ENCODE results near the gene MAGI2. TPM values are rescaled to one million over a fixed set of nuclear protein-coding genes. Genes with fewer than 3 reads are reported as not detected.

Gene MAGI2
- total RNA-seq, 2 experiments from 2014 or later: 0.14 to 0.19 TPM

DNA sequence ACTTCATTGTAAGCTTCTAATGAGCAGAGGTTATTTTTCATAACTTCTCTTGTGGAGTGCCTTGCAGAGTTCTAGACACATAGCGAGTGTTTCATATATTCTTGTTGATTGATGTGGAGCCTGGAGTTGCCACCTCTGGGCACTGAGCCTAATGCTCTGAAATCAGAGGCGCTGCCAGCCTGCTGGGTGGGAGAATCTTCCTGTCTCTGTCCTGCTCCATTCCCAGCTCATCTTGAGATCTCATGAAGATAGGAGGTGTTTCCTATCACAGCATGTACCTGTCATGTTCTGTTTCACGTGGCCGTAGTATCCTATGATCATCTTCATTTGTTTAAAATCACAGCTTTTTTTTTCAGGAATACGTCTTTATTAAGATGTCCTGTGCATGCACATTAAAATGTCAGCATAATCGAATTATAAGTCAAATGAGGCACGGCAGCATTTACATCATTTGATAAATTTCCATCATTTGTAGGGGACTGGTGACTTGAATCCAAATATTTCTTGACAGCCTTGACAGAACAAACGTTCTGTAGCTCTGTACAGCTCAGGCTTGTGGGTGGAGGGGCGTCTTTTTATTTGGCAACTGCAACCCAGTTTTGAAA lies 1261.9 kb downstream of the MAGI2 start:
- Mint-ChIP-seq H3K4me1 (no peaks in the 10 kb centered on the region), H3K36me3 (no peaks in the 10 kb centered on the region), H3K27ac (no peak overlapping the region), H3K4me3 (no peak overlapping the region), H3K9me3 (no peaks in the 10 kb centered on the region), H3K27me3 (no peaks in the 10 kb centered on the region)
- DNase-seq: no peak
- ATAC-seq (ENCODE audit: low read depth): no peak
- POLR2A ChIA-PET: no interaction called here

DNA sequence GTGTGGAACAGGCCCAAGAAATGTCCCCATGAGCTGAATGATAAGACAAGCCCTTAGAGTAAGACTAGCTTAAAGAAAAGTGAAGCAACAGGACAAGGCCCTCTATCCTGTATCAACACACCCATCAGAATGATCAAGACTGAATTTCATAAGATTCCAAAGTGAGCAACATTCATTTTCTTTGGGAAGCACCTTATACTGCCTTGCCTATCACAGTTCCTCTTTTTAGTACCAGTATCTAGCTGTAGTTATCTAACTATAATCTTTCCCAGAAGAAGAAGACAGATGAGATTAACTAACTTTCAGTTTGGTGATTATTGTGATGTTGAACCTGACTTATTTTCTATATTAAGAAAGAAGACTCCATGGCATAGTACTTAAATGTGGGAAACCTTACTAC lies 1263.7 kb downstream of the MAGI2 start:
- POLR2A ChIA-PET: no interaction called here
- H3K27me3 Mint-ChIP-seq: no peaks in the 10 kb centered on the region
- no peaks in the 10 kb centered on the region for H3K36me3 Mint-ChIP-seq
- no peaks in the 10 kb centered on the region for H3K9me3 Mint-ChIP-seq
- no peak overlapping the region for H3K4me3 Mint-ChIP-seq
- no peak for ATAC-seq (ENCODE audit: low read depth)
- no peak overlapping the region for H3K27ac Mint-ChIP-seq
- H3K4me1 Mint-ChIP-seq: no peaks in the 10 kb centered on the region
- no peak for DNase-seq

DNA sequence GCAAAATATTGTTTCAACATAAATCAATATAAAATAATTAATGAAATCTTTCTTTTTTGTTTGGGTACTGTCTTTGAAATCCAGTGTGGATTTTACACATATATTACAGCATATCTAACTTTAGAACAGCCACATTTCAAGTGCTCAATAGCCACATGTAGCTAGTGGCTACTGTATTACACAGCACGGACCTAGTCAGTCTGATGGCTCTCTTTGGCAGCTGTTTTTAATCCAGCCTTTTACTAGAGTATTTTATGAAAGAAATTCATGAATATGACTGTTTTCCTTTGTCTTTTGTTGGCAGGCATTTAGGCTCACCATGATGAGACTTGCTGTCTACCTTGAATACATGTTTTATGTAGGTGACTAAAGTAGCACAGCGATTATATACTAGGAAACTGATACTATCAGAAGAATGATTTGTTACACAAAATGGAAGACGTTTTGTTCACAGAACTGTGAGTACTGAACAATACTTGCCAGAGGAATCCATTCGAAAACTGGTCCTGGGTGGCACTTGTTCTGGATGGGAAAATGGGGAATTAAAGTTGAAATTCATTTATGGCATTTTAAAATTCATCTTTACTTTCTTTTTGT lies 1268.2 kb downstream of the MAGI2 start:
- Mint-ChIP-seq H3K27ac (no peak overlapping the region), H3K9me3 (no peaks in the 10 kb centered on the region), H3K4me1 (no peaks in the 10 kb centered on the region), H3K4me3 (no peak overlapping the region), H3K36me3 (no peaks in the 10 kb centered on the region), H3K27me3 (no peaks in the 10 kb centered on the region)
- DNase-seq (no peak), ATAC-seq (ENCODE audit: low read depth) (no peak)
- POLR2A ChIA-PET: no interaction called here

DNA sequence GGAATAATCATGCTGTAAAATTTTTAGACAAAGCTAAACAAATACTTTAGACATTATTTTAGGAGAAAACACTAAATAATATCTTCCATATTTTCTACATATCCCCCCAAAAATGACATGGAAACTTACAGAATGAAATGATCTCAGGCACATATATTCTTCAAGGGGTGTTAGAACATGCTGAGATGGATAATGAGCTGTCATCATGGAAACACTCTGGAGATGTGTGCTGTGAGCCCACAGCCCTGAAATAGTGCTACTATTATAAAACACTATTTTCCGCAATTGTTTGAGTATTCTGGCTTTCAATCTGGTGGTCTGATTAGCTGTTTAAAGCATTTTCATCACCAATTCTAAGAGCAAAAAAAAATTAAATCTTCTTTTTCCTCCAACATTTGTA lies 1269.2 kb downstream of the MAGI2 start:
- Mint-ChIP-seq H3K36me3 (no peaks in the 10 kb centered on the region), H3K9me3 (no peaks in the 10 kb centered on the region), H3K27me3 (no peaks in the 10 kb centered on the region), H3K4me1 (no peaks in the 10 kb centered on the region), H3K4me3 (no peak overlapping the region), H3K27ac (no peak overlapping the region)
- DNase-seq (no peak), ATAC-seq (ENCODE audit: low read depth) (no peak)
- POLR2A ChIA-PET: no interaction called here

DNA sequence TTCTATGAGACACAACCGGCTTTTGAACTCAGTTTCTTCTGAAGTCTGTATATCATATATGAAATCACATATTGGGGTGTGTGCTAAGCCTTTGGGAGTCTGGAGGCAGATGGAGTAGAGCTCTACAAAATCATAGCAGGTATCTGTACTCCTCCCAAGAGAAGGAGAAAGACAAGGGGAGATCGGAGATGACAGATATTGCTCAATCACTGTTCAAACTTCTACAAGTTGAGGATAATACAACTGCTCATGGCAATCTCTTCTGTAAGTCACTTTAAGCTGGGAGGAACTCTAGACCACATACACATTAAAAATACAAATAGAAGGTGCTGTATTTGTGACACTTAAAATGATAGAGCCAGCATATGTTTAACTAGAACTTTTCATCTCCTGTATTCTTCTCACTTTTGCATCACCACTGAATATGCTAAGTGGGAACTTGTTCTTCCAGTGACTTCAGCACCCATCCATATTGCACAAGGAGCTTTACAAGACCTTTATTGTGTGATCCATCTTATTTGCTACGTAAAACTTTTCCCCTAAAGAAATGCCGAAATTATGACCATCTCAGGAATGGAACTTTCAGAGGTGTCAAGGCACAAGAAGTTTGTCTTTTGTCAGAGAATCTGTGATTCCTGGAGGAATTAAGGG lies 1273.5 kb downstream of the MAGI2 start:
- H3K36me3 Mint-ChIP-seq: no peaks in the 10 kb centered on the region
- POLR2A ChIA-PET: no interaction called here
- no peaks in the 10 kb centered on the region for H3K27me3 Mint-ChIP-seq
- H3K9me3 Mint-ChIP-seq: no peaks in the 10 kb centered on the region
- no peak for ATAC-seq (ENCODE audit: low read depth)
- no peak overlapping the region for H3K4me3 Mint-ChIP-seq
- H3K4me1 Mint-ChIP-seq: no peaks in the 10 kb centered on the region
- no peak overlapping the region for H3K27ac Mint-ChIP-seq
- DNase-seq: no peak

DNA sequence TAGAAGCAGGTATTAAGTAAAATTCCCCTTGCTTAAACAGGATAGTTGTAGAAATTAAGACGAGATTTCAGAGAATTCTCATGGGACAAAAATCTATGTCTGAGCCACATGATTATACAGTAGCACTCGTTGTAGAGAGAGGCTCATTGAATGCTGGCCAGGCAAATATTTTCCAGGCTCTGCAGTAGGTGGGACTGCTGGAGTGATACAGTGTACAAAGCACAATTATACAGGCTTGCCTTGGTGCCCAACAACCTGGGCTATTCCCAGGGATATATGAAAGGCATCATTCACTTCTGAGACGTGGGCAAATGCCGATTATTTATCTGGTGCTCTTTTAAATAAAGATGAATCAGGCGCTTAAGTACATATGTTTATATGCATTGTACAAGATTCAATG lies 1274.3 kb downstream of the MAGI2 start:
- no peak for ATAC-seq (ENCODE audit: low read depth)
- POLR2A ChIA-PET: no interaction called here
- Mint-ChIP-seq H3K4me1 (no peaks in the 10 kb centered on the region), H3K27me3 (no peaks in the 10 kb centered on the region), H3K36me3 (no peaks in the 10 kb centered on the region), H3K9me3 (no peaks in the 10 kb centered on the region), H3K4me3 (no peak overlapping the region), H3K27ac (no peak overlapping the region)
- DNase-seq: no peak

DNA sequence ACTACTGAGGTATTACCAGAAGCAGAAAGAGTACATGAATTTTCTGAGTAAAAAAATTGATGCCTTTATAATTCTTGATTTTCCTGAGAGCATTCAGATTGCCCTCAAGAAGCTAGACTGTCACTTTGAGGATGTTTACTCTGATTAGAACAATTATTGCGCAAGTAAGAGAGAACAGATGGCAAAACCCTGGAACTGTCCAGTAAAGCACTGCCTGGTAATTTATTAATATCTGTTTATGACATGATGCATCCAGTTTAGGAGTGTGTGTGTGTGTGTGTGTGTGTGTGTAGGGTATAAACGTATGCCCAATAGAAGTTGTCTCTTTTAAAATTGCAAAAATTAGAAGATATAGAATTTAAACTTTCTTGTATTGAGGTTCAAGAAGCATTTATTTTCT lies 1275.1 kb downstream of the MAGI2 start:
- Mint-ChIP-seq H3K27ac (no peak overlapping the region), H3K27me3 (no peaks in the 10 kb centered on the region), H3K4me3 (no peak overlapping the region), H3K9me3 (no peaks in the 10 kb centered on the region), H3K36me3 (no peaks in the 10 kb centered on the region), H3K4me1 (no peaks in the 10 kb centered on the region)
- no peak for DNase-seq
- ATAC-seq (ENCODE audit: low read depth): no peak
- POLR2A ChIA-PET: no interaction called here

DNA sequence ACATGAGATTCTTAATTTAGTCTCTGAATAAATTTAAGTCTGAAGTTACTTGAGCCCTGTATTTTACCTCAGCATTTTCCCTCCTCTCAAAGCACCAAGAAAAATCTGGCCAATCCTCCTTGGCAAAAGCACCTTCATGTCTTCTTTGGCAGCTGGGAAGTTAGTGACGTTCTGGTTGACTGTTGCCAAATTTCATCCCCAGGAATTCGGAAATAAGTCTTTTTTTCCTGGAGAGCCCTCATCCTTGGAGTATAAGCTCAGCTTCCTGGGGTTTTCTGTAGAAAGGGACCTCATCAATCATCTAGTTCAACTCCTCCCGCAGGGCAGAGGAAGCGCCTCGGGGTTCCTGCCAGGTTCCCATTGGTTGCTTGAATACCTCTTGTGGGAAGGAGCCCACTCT lies 1277.3 kb downstream of the MAGI2 start:
- no peak for ATAC-seq (ENCODE audit: low read depth)
- H3K4me1 Mint-ChIP-seq: no peaks in the 10 kb centered on the region
- no peak overlapping the region for H3K27ac Mint-ChIP-seq
- DNase-seq: no peak
- no peaks in the 10 kb centered on the region for H3K36me3 Mint-ChIP-seq
- no peak overlapping the region for H3K4me3 Mint-ChIP-seq
- POLR2A ChIA-PET: no interaction called here
- no peaks in the 10 kb centered on the region for H3K27me3 Mint-ChIP-seq
- no peaks in the 10 kb centered on the region for H3K9me3 Mint-ChIP-seq

DNA sequence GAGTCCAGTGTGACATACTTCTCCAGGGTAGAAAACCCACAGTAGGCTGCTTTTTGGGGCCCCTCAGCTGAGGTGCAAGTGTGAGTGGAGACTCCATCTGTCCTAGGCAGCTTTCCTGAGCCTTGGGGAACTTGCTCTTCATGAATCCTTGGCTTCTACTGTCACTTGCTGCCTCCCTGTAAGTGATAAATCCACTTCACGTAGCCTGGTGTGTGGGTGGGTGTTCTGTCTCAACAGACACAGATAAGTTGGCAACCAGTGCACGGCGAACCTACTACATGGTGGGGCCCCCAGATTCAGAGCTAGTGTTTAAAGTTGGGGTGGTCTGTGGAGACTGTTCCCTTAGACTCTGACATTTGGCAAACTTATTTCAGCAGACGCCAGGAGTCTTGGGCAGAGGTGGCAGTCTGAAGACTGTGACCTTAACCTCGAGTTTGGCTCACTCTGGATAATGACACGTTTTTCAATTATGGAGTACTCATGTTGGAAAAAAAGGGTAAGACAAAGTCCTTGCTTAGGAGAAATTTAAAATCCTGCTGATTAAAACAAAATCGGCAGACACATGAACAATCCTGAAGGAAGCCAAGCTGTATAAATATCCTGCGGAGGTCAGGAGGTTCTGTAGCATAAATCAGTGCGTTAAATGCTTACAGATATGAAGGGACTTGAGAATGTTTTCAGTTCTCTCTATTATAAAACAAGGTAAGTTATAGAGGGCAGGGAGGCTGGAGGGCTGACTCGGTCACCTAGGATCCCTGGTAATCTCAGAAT lies 1278.0 kb downstream of the MAGI2 start:
- DNase-seq: no peak
- Mint-ChIP-seq H3K36me3 (no peaks in the 10 kb centered on the region), H3K9me3 (no peaks in the 10 kb centered on the region), H3K4me3 (no peak overlapping the region), H3K4me1 (no peaks in the 10 kb centered on the region), H3K27me3 (no peaks in the 10 kb centered on the region), H3K27ac (no peak overlapping the region)
- no peak for ATAC-seq (ENCODE audit: low read depth)
- POLR2A ChIA-PET: no interaction called here

DNA sequence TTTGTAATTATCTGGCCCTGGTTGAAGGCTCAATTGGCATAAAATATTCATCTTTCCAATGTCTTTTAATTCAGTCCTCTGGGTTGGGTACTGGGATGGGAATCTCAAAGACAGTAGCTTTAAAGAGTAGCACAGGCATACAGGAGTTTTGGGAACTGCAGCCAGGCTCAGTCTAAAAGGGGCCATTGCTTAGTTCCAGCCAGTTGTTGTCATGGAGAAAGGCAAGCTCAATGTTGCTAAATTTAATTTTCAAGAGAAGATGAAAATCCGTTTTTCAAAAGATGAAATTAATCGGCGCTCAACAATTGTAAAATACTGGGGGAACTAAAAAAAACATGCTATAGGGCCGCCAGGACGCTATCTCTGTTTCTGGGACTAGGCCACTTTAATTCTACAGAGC lies 1279.8 kb downstream of the MAGI2 start:
- Mint-ChIP-seq H3K36me3 (no peaks in the 10 kb centered on the region), H3K9me3 (no peaks in the 10 kb centered on the region), H3K27me3 (no peaks in the 10 kb centered on the region), H3K27ac (no peak overlapping the region), H3K4me1 (no peaks in the 10 kb centered on the region), H3K4me3 (no peak overlapping the region)
- ATAC-seq (ENCODE audit: low read depth): no peak
- POLR2A ChIA-PET: no interaction called here
- DNase-seq: no peak

DNA sequence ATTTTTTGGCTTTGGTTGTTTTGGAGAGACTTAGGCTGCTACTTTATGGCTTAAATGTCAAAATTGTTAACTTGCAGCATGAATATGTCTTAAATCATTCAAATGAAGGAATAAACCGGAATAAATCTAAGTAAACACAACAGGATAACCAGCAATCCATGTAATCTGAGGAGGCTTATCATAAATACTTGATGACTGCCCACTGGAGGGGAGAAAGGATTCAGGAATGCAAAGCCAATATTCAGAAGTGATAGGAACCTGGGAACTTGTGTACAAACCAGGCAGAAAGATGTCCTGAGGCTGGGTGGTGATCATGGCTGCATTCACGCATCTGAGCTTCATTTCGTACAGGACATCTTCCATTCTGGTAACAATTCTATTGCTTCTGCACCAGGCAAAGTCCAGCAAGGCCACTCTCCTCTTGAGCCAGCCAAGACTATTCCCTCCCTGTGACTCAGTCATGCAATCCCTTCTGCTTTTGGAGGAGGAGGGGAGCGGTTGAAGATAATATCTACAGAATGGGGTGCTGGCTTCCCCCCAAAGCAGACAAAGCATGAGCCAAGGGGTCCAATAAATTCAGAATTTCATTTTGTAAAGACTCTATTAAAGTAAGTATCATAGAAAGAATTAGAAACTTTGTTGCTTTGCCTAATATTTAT lies 1280.4 kb downstream of the MAGI2 start:
- Mint-ChIP-seq H3K36me3 (no peaks in the 10 kb centered on the region), H3K27ac (no peak overlapping the region), H3K4me3 (no peak overlapping the region), H3K27me3 (no peaks in the 10 kb centered on the region), H3K4me1 (no peaks in the 10 kb centered on the region), H3K9me3 (no peaks in the 10 kb centered on the region)
- POLR2A ChIA-PET: no interaction called here
- DNase-seq: no peak
- ATAC-seq (ENCODE audit: low read depth): no peak

DNA sequence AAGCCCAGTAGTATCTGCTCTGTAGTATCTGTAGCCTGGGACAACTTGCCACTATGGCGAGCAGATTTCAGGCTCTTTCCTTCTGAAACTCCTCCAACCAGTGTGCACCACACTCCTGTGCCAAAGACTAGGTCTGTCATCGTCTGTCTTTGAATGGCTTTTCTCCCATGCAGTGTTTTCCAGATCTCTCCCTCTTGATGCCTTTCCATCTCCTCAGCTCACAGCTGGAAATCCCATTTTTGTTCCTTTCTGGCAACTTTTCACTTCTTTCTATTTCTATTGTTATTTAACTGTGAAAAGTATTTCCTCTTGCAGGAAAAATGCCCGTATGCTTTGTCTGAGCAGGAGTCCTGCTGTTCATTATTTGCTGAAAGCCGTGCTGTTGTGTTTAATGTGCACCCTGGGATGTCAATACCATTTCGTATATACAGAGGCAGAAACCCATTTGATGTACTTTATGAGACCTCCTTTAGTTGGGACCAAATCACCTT lies 1281.2 kb downstream of the MAGI2 start:
- H3K27me3 Mint-ChIP-seq: no peaks in the 10 kb centered on the region

DNA sequence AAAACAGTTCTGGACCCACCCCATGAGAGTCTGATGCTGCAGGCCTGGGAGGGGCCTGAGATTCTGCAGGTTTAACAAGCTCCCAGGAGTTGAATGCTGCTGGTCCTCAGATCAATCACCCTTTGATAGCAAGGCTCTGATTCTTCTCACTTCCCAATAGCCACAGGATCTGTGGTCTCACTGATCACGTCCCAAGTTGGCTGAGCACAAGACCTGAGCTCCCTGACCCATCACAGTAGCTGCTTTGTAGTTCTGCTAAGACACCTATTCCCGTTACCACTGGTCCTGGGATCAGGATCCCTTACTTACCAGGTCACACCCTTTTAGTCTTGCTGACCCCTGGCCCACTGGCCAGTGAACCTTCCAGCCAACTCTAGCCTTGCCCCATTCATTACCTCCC lies 1282.1 kb downstream of the MAGI2 start:
- H3K4me3 Mint-ChIP-seq: no peak overlapping the region
- H3K4me1 Mint-ChIP-seq: no peaks in the 10 kb centered on the region
- ATAC-seq (ENCODE audit: low read depth): no peak
- POLR2A ChIA-PET: no interaction called here
- no peak for DNase-seq
- H3K9me3 Mint-ChIP-seq: no peaks in the 10 kb centered on the region
- H3K27ac Mint-ChIP-seq: no peak overlapping the region
- no peaks in the 10 kb centered on the region for H3K27me3 Mint-ChIP-seq
- H3K36me3 Mint-ChIP-seq: no peaks in the 10 kb centered on the region

More for the DNA sequence above, 1281.2 kb downstream of the MAGI2 start:
- no peaks in the 10 kb centered on the region for H3K9me3 Mint-ChIP-seq
- POLR2A ChIA-PET: no interaction called here
- ATAC-seq (ENCODE audit: low read depth) (no peak), DNase-seq (no peak)
- H3K36me3 Mint-ChIP-seq: no peaks in the 10 kb centered on the region
- no peaks in the 10 kb centered on the region for H3K4me1 Mint-ChIP-seq
- H3K27ac Mint-ChIP-seq: no peak overlapping the region
- H3K4me3 Mint-ChIP-seq: no peak overlapping the region

All from activated naive CD8-positive, alpha-beta T cell treated with anti-CD3 and anti-CD28 coated beads, Interleukin-2, amount 10 ng/mL, durations not matched to agents 7 days and 5 days (primary cell).